ENCODE measurements around the gene PWWP3B.

DNA sequence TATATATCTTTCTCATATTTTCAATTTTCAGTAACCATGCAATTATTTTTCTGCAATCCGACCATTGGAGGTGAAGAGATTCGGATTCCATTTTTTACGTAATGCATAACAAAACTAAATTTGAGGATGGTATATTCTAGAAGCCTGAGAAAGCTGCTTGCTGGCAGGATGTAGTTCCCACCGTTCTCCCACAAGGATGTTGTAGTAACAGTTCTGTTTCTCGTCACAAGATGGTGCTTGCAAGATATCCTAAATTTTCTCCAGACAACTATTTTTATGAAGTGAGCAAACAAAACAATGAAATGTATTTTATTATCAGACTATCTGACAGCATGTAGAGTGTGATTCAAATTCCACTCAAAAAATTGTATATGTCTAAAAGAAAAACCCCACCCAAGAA is 10.7 kb downstream of the PWWP3B start:
- TF ChIP-seq, protein P1, sequence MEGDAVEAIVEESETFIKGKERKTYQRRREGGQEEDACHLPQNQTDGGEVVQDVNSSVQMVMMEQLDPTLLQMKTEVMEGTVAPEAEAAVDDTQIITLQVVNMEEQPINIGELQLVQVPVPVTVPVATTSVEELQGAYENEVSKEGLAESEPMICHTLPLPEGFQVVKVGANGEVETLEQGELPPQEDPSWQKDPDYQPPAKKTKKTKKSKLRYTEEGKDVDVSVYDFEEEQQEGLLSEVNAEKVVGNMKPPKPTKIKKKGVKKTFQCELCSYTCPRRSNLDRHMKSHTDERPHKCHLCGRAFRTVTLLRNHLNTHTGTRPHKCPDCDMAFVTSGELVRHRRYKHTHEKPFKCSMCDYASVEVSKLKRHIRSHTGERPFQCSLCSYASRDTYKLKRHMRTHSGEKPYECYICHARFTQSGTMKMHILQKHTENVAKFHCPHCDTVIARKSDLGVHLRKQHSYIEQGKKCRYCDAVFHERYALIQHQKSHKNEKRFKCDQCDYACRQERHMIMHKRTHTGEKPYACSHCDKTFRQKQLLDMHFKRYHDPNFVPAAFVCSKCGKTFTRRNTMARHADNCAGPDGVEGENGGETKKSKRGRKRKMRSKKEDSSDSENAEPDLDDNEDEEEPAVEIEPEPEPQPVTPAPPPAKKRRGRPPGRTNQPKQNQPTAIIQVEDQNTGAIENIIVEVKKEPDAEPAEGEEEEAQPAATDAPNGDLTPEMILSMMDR (IDR thresholded peaks at IDR 0.05): no peak
- no peak for TF ChIP-seq POLR2A (IDR thresholded peaks at IDR 0.05)
